Loucy (cell line): Measurements from ENCODE around the gene PCMT1.

Source experiments
- EZH2phosphoT487 ChIP-seq: fragments of 200-600 bp; IDR thresholded peaks from 2 replicates; pipeline ENCODE4 v1.6.1; 2018; ENCODE audit warnings: antibody characterized with exemption, mild to moderate bottlenecking, moderate library complexity, borderline replicate concordance
- TF ChIP-seq, protein P1 (sequence below): fragments of 200-600 bp; sonication (generic); conservative IDR thresholded peaks from 2 replicates; pipeline ENCODE4 v1.5.1; 2014; ENCODE audit warnings: mild to moderate bottlenecking, antibody characterized with exemption, low read length

DNA sequence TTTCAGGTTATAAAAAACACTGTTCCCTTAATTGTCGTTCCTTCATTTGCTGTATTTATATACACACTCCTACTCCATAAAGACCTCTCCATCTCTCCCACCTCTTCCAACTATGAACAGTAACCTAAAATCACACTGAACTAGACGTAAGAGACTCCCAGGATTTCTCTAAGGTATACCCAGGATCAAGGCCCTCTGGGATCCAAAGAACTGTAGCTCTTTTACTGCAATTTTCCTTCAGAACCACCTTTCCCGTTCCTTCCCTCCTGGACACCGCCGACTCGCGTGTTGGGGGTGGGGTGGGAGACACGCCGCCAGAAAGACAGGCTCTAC, 32.3 kb upstream of the PCMT1 start:
- TF ChIP-seq, protein P1, sequence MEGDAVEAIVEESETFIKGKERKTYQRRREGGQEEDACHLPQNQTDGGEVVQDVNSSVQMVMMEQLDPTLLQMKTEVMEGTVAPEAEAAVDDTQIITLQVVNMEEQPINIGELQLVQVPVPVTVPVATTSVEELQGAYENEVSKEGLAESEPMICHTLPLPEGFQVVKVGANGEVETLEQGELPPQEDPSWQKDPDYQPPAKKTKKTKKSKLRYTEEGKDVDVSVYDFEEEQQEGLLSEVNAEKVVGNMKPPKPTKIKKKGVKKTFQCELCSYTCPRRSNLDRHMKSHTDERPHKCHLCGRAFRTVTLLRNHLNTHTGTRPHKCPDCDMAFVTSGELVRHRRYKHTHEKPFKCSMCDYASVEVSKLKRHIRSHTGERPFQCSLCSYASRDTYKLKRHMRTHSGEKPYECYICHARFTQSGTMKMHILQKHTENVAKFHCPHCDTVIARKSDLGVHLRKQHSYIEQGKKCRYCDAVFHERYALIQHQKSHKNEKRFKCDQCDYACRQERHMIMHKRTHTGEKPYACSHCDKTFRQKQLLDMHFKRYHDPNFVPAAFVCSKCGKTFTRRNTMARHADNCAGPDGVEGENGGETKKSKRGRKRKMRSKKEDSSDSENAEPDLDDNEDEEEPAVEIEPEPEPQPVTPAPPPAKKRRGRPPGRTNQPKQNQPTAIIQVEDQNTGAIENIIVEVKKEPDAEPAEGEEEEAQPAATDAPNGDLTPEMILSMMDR = no peak
- TF ChIP-seq EZH2phosphoT487 = no peak
